HG03159 (cell line): ENCODE measurements around the gene SPACA4.
"Not testable (repeated sequence)": the region's sequence is repeated elsewhere in the genome, so short reads cannot be mapped to it uniquely, and the experiment has no call there.

ENCODE experiments used
- ATAC-seq: cut with Tn5 transposase; IDR thresholded peaks from one replicate; pipeline ENCODE4 v1.9.1; 2021; ENCODE audit warnings: mild to moderate bottlenecking, moderate library complexity; ENCODE audit not compliant: unreplicated experiment

The SPACA4 gene

DNA sequence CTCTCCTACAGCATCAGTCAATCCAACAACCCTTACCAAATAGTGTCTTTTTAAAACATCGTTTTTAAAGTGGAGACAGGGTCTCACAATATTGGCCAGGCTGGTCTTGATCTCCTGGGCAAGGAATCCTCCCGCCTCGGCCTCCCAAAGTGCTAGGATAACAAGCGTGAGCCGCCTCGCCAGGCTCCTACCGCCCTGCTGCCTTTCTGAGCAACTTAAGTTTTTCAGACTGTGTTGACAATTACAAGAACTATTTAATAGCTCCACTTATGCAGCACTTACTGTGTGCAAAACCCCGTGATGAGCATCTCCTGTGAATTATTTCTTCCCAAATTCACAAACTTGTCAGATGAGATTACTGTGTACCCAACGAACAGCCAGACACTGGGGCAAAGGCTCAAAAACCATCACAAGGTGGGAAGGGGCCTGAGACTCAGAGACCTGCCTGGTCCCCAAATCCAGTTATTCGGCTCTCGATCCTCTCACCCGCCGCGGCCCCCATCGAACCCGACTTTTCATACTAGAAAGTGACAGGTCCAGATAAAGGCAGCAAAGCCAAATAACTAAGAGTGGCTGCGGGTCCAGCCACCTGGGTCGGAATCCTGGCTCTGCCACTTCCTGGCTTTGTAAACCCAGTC is 11.9 kb downstream of the SPACA4 start:
- ATAC-seq: no peak

DNA sequence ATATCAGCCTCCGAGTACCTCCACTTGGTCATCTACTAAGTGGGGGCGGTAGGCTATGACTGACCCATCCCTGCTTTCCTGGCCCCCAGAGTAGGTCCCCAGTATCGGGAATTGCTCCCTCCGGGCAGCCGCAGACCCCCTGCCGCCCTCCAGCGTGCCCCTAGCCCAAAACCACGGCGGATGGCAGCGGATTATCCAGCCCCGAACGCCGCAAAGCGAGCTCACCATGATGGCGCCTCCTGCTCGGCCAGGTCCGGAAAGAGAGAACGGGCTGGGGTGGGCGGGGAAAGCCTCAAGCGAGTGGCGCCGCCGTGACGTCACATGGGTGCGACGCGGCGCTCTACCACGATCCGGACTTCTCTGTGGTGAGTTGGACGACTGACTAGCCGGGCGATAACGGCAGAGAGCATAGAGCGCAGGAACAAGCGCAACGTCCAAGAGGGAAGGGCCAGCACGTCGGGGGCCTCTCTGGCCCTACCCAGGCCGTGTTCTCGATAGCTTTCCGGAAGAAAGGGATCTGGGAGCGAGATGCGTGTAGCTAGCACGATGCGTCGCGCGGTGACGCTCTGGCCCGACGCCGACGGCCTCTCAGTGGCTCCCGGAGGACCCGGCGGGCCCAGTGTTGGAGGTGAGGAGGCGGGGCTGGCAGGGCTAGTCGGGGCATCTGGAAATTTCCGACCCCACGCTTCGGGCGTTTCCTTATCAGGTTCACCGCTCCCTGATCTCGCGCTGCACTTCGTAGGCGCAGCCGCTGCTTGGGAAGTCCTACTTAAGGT is 12.6 kb downstream of the SPACA4 start, which contains the start of the genes RPL18 and SPHK2:
Gene RPL18, minus strand, starts transcription at position 263 of the 776 bp plus-strand sequence. Its CDS starts 35 bp downstream, at position 228.
Gene SPHK2, plus strand, starts transcription at position 591 of the 776 bp plus-strand sequence. CDS start 1,009 bp downstream, outside the sequence.
- peak; percentile 70 for ATAC-seq

DNA sequence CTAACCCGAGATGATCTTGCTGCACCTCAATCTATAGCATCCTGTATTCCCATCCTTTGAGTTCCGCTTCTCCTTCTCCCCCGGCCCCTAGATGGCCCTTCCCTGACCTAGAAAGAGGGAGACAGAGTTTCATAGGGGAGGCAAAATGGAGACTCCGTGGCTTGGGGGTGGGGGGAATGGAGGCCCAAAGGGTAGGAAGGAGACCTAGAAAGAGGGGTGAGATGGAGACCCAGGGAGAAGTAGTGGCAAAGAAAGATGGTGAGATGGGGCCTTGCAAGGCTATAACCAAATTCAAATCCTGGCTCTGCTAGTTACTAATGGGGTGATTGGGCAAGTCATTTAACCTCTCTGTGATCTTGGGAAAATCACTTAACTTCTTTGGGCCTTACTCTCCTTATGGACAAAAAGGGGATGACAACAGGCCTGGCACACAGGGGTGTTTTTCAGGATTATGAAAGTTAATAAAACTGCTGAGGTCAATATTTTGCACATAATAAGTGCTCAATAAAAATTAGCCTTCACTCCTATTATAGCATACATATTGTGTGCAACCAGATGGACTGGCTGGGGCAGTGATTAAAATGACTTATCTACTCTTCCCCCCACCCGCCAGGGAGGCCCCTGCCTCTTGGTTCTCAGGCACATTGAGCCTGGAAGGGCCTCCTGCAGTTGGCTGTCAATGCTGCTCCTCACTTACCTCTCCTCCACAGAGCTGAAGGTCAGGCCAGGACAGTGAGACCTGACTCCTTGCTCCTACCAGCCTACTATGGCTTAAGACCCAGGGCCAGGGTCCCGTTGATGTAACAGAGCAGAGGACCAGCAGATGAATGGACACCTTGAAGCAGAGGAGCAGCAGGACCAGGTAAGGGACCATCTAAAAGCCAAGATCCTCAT is 13.4 kb downstream of the SPACA4 start:
- no peak for ATAC-seq

DNA sequence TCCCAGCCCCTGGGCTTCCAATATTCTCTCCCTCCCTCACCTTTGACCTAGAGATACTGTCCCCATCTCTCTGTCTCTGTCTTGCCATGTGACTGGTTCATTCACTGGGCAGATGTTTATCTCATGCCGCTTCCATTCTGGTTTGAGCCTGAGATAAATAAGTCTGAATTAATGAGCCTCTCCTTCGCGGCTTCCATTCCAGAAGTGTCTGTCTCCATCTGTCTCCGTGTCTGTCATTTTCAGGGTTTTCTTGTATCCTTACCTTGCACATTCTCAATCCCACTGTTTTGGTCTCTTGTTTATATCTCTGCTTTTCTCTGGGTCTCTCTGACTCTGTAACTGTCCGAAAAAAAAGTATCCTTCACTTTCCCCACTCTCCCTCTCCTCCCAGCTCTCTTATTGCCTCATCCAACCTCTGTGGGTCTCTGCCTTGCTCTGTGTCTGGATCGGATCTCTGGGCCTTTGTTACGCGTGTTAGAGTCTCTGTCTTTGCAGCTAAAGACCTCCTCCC is 17.1 kb downstream of the SPACA4 start:
- ATAC-seq: no peak

DNA sequence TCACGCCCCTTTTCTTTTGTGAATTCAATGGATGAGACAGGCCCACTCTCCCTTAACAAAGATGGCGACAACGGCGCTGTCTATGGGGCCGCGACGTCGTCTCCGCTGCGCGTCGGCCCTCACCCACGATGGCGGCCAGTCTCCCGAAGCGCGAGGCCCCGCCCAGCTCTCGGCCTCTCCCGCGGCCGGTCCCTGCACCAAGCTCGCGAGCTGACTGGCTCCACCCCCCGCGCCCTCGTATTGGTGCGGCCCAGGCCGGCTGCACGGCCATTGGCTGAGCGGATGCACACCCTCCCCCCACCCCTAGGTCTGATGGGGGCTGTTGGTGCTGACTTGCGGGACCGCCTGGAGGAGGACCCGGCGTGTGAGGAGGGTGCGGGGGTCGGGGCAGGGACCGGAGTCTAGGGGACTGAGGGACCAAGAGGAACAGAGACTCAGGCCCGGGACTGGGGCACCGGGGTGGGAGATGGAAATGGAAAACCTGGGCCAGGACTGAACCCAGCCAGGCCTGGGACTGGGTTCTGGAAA is 17.6 kb downstream of the SPACA4 start:
- ATAC-seq: peak; percentile 54

DNA sequence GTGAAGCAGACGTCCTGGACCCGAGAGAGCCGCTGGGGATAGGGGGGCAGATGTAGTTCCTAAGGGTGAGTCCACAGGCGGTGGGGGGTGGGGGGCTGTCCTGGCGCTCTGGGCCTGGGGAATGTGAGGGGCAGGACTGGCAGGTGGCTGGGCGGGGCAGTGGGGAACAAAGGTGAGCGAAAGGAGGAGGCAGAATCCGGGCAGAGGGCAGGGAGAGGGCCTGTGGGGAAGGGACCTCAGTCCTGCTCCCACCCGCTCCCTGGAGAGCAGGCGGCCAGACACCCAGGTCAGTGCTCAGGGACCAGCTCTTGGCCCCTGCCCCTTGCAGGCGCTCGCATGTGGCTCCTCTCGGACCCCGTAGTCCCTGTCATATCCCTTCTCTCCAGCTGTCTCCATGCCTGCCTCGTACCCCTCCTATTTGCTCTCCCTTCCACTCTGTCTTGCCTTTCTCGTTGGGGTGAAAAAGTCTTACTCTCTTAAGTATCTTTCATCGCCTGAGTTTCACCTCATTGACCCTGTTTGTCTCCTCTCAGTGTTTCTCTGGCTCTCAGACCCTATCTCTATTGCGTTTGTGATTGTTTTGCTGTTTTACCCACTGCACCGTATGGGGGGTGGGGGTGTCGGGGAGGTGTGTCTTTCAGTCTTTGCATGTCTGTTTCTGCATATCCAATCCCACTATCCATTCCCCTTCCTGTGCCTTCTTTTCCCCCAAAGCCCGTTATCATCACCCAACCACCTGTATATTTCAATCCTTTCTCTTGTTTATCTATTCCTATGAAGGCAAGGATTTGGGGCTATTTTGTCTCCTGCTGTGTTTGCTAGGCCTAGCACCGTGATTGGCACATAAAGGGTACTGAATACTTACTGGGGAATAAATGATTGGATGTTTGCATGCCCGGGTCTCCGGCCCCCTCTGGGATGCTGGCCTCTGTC is 18.5 kb downstream of the SPACA4 start:
- ATAC-seq: no peak

DNA sequence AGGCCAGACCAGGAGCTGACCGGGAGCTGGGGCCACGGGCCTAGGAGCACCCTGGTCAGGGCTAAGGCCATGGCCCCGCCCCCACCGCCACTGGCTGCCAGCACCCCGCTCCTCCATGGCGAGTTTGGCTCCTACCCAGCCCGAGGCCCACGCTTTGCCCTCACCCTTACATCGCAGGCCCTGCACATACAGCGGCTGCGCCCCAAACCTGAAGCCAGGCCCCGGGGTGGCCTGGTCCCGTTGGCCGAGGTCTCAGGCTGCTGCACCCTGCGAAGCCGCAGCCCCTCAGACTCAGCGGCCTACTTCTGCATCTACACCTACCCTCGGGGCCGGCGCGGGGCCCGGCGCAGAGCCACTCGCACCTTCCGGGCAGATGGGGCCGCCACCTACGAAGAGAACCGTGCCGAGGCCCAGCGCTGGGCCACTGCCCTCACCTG is 19.4 kb downstream of the SPACA4 start:
- no peak for ATAC-seq

DNA sequence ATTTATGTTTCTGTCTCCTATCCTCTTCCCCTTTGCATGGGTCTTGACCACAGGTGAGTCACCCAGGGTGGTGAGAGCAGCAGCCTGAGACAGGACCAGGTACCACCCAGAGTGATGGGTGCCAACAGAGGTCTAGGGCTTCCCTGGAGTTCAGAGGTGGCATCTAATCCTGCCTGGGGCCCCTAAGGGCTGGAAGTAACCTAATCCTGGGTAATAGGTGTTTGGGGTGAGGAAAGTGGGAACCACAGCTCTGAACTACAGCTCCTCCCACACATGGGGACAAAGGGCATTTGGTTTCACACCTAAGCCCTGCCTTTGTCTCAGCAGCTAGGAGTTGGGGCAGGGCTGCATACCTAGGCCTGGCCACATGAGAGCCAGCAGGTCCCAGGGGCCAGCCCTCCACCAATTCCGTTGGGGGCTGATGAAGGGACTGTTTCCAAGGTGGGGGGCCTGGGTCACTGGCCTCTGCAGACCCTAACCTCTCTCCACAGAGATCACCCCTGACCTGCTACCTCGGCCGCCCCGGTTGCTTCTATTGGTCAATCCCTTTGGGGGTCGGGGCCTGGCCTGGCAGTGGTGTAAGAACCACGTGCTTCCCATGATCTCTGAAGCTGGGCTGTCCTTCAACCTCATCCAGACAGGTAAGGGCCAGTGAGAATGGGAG is 20.8 kb downstream of the SPACA4 start:
- ATAC-seq: no peak

DNA sequence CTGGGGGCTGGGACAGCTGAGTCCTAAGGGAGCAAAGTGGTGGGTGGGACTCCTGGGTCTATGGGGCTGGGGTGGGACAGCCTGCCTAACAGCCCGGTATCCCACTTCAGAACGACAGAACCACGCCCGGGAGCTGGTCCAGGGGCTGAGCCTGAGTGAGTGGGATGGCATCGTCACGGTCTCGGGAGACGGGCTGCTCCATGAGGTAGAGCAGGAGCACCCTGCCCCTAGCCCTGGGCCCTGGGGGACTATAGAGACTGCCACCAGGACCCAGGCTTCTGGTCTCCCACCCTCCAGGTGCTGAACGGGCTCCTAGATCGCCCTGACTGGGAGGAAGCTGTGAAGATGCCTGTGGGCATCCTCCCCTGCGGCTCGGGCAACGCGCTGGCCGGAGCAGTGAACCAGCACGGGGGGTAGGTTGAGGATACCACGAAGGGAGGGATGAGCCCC is 21.3 kb downstream of the SPACA4 start:
- ATAC-seq: no peak

DNA sequence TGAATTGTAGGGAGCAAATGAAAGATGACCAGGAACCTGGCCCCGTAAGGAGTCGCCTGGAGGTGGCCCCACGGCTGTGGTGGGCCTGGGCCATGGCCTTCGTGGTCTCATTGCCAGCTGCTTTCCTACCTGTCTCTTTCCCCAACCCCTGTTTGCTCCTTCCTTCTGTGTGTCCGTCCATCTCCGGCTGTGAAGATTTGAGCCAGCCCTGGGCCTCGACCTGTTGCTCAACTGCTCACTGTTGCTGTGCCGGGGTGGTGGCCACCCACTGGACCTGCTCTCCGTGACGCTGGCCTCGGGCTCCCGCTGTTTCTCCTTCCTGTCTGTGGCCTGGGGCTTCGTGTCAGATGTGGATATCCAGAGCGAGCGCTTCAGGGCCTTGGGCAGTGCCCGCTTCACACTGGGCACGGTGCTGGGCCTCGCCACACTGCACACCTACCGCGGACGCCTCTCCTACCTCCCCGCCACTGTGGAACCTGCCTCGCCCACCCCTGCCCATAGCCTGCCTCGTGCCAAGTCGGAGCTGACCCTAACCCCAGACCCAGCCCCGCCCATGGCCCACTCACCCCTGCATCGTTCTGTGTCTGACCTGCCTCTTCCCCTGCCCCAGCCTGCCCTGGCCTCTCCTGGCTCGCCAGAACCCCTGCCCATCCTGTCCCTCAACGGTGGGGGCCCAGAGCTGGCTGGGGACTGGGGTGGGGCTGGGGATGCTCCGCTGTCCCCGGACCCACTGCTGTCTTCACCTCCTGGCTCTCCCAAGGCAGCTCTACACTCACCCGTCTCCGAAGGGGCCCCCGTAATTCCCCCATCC is 22.1 kb downstream of the SPACA4 start:
- ATAC-seq: no peak

DNA sequence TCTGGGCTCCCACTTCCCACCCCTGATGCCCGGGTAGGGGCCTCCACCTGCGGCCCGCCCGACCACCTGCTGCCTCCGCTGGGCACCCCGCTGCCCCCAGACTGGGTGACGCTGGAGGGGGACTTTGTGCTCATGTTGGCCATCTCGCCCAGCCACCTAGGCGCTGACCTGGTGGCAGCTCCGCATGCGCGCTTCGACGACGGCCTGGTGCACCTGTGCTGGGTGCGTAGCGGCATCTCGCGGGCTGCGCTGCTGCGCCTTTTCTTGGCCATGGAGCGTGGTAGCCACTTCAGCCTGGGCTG is 22.7 kb downstream of the SPACA4 start:
- ATAC-seq: no peak

DNA sequence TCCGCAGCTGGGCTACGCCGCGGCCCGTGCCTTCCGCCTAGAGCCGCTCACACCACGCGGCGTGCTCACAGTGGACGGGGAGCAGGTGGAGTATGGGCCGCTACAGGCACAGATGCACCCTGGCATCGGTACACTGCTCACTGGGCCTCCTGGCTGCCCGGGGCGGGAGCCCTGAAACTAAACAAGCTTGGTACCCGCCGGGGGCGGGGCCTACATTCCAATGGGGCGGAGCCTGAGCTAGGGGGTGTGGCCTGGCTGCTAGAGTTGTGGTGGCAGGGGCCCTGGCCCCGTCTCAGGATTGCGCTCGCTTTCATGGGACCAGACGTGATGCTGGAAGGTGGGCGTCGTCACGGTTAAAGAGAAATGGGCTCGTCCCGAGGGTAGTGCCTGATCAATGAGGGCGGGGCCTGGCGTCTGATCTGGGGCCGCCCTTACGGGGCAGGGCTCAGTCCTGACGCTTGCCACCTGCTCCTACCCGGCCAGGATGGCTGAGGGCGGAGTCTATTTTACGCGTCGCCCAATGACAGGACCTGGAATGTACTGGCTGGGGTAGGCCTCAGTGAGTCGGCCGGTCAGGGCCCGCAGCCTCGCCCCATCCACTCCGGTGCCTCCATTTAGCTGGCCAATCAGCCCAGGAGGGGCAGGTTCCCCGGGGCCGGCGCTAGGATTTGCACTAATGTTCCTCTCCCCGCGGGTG is 23.2 kb downstream of the SPACA4 start:
- no peak for ATAC-seq

DNA sequence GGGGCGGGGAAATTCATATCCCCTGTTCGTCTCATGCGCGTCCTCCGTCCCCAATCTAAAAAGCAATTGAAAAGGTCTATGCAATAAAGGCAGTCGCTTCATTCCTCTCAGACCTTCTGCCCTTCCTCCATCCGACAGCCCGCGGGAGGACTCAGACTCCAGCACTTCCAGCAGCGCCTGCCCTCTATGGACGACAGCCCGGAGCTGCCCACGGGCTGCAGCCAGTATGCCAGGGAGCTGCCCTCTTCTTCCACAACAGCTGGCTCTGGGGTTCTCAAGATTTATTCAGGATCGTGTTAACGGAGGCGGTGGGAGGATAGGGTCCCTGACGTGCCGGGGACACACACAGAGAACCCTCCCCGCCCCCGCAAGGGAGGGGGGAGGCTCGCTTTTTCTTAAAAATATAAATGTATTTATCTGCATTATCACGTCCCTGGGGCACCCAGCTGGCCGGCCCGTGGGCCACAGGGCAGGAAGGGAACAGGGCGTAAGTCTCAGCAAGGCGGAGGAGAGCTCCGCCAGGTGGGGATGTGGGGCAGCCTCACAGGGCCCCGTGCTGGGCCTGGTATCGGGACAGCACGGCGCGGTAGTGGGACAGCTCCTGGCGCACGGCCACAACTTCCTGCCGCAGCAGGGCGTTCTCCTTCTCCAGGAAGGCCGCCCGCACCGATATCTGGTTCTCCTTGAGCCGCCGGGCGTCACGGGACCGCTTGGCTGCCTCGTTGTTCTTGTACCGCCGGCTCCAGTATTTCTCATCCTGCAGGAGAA is 23.9 kb downstream of the SPACA4 start:
- ATAC-seq: no peak

DNA sequence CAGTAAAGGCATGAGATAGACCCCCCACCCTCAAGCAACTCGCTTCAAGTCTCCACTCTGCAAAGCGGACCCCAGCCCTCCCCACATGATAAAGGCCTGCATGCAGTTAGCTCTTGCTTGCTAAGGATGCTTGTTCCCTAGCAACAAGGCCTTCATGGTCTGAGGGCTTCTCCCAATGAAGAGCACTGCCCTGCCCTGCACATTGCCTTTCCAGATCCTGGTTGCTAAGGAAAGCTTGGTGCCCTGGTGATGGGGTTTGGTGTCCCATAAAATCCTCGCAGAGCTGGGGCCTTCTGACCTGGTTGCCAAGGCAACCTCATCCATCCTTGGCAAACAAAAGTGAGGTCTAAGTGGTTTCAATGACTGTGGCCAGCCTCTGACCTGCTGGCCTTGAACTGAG is 24.7 kb downstream of the SPACA4 start:
- no peak for ATAC-seq

DNA sequence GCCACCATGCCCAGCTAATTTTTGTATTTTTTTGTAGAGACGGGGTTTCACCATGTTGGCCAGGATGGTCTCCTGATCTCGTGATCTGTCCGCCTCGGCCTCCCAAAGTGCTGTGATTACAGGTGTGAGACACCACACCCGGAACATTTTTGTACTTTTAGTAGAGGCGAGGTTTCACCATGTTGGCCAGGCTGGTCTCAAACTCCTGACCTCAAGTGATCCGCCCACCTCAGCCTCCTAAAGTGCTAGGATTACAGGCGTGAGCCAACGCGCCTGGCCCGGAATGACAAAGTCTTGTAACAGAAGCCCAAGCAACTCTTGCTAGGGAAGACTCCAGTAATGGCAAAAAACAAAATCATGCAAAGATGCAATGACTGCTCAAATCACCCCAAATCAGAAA is 25.7 kb downstream of the SPACA4 start:
- ATAC-seq: not testable (repeated sequence)

DNA sequence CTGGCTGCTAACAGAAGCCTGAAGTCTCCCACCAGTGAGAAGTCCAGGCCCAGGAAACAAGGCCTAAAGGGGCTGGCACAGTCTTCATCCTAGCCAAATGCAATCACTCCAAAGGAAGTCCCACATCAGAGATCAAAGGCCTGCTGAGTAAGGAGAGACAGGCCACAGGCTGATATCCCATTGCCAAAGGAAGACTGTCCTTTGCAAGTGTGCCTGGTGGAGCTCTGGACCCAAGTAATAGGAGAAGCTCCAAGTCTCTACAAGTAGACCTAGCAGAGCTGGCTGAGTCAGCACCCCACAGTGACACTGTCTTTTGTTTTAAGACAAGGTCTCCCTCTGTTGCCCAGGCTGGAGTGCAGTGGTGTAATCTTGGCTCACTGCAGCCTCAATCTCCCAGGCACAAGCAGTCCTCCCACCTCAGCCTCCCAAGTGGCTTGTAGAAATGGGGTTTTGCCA is 26.2 kb downstream of the SPACA4 start:
- ATAC-seq: no peak
